ENCODE results near the gene SPSB4.
A peak's percentile ranks its signal among the peaks of the same experiment; 100 is the strongest.
"Not testable (repeated sequence)": the region's sequence is repeated elsewhere in the genome, so short reads cannot be mapped to it uniquely, and the experiment has no call there.

SPSB4 gene

GRCh38 chr3:141105828-141106628, 54.9 kb downstream of the SPSB4 start:
- peak; percentile 34 for DNase-seq
- no peaks in the 10 kb centered on the region for H3K9me3 Mint-ChIP-seq
- H3K27ac Mint-ChIP-seq = no peak overlapping the region
- no peaks in the 10 kb centered on the region for H3K27me3 Mint-ChIP-seq
- no peaks in the 10 kb centered on the region for H3K36me3 Mint-ChIP-seq (ENCODE audit: low read depth)
- no peaks in the 10 kb centered on the region for H3K4me1 Mint-ChIP-seq (ENCODE audit: low read depth)
- no peak overlapping the region for H3K4me3 Mint-ChIP-seq

- Mint-ChIP-seq H3K36me3 (ENCODE audit: low read depth) (no peaks in the 10 kb centered on the region), H3K27me3 (no peaks in the 10 kb centered on the region)
These were observed 55.7 kb downstream of the SPSB4 start for GRCh38 chr3:141106842-141107241.

GRCh38 chr3:141108039-141108438, 56.9 kb downstream of the SPSB4 start:
- DNase-seq = no peak
- Mint-ChIP-seq H3K9me3 (no peaks in the 10 kb centered on the region), H3K4me1 (ENCODE audit: low read depth) (no peaks in the 10 kb centered on the region), H3K27ac (no peak overlapping the region), H3K27me3 (no peaks in the 10 kb centered on the region), H3K4me3 (no peak overlapping the region), H3K36me3 (ENCODE audit: low read depth) (no peaks in the 10 kb centered on the region)

More at GRCh38 chr3:141106842-141107241, 55.7 kb downstream of the SPSB4 start:
- Mint-ChIP-seq H3K27ac (no peak overlapping the region), H3K9me3 (no peaks in the 10 kb centered on the region), H3K4me3 (no peak overlapping the region), H3K4me1 (ENCODE audit: low read depth) (no peaks in the 10 kb centered on the region)
- no peak for DNase-seq

GRCh38 chr3:141109751-141110150, 58.6 kb downstream of the SPSB4 start:
- no peaks in the 10 kb centered on the region for H3K27me3 Mint-ChIP-seq
- no peaks in the 10 kb centered on the region for H3K4me1 Mint-ChIP-seq (ENCODE audit: low read depth)
- no peak overlapping the region for H3K4me3 Mint-ChIP-seq
- no peaks in the 10 kb centered on the region for H3K36me3 Mint-ChIP-seq (ENCODE audit: low read depth)
- no peaks in the 10 kb centered on the region for H3K9me3 Mint-ChIP-seq
- no peak overlapping the region for H3K27ac Mint-ChIP-seq
- DNase-seq = no peak

- H3K27ac Mint-ChIP-seq = no peak overlapping the region
- no peak overlapping the region for H3K4me3 Mint-ChIP-seq
- H3K36me3 Mint-ChIP-seq (ENCODE audit: low read depth) = no peaks in the 10 kb centered on the region
- H3K9me3 Mint-ChIP-seq = no peaks in the 10 kb centered on the region
- no peaks in the 10 kb centered on the region for H3K4me1 Mint-ChIP-seq (ENCODE audit: low read depth)
- no peak for DNase-seq
- no peaks in the 10 kb centered on the region for H3K27me3 Mint-ChIP-seq
These were observed 59.2 kb downstream of the SPSB4 start for GRCh38 chr3:141110322-141110721.

- H3K27ac Mint-ChIP-seq = no peak overlapping the region
- no peaks in the 10 kb centered on the region for H3K9me3 Mint-ChIP-seq
- no peaks in the 10 kb centered on the region for H3K36me3 Mint-ChIP-seq (ENCODE audit: low read depth)
- no peak overlapping the region for H3K4me3 Mint-ChIP-seq
- no peaks in the 10 kb centered on the region for H3K27me3 Mint-ChIP-seq
- no peak for DNase-seq
- H3K4me1 Mint-ChIP-seq (ENCODE audit: low read depth) = no peaks in the 10 kb centered on the region
These were observed 60.4 kb downstream of the SPSB4 start for GRCh38 chr3:141111364-141112155.

DNA sequence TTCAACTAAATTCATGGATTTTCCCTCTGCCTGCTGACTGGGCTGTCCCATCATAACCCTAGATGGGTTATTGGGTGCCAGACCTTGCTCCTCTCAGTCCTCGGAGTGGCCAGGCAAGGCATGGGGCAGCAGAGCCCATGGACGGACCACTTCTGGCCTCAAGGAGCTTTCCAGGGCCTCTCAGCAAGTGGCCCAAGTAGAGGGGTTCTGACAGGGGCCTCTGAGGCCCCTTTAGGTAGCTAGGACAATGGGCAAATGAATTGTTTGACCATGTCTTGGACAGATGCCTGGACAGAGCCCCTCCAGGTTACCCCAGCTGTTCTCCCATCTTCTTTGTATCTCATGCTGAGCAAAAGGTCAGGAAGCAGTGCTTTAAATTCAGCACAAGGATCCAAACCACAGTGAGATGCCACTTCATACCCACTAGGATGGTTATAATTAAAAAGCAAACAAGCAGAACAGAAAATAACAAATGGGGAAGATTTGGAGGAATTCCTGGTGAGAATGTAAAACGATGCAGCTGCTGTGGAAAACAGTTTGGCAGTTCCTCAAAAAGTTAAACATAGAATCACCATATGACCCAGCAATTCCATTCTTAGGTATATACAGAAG, 61.6 kb downstream of the SPSB4 start:
- Mint-ChIP-seq H3K27ac (no peak overlapping the region), H3K9me3 (no peaks in the 10 kb centered on the region), H3K36me3 (ENCODE audit: low read depth) (no peaks in the 10 kb centered on the region), H3K27me3 (no peaks in the 10 kb centered on the region), H3K4me1 (ENCODE audit: low read depth) (no peaks in the 10 kb centered on the region), H3K4me3 (no peak overlapping the region)
- DNase-seq = no peak

- not testable (repeated sequence) for H3K27me3 Mint-ChIP-seq; H3K36me3 Mint-ChIP-seq (ENCODE audit: low read depth); H3K27ac Mint-ChIP-seq; DNase-seq; H3K4me1 Mint-ChIP-seq (ENCODE audit: low read depth); H3K4me3 Mint-ChIP-seq; H3K9me3 Mint-ChIP-seq
These were observed 62.5 kb downstream of the SPSB4 start for GRCh38 chr3:141113680-141114079.

DNA sequence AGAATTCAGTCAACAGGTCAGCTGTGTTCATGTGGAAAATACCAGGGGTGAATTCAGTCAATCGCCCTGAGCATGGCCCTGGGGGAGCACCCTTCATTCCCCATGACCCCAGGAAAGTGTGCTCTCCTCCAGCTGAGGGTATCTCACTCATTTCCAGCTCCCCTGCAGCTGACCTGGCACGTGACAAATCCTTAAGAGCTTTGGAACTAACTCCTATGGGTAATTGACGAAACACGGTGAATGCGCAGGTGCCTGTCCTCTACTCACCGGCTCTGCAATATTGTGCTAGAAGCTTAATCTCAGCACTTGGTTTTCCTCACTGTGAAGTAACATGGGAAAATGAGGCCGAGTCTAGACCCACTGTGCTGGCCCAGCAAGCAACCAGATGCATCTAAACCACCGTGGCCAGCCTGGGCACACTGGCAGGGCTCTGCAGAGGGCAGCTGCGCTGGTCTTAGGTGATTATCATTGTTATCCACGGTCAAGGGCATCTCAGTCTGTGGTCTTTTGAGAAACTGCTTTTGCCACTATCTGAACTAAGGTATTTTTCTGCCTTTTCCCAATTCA, 63.1 kb downstream of the SPSB4 start:
- Mint-ChIP-seq H3K36me3 (ENCODE audit: low read depth) (no peaks in the 10 kb centered on the region), H3K9me3 (no peaks in the 10 kb centered on the region)

DNA sequence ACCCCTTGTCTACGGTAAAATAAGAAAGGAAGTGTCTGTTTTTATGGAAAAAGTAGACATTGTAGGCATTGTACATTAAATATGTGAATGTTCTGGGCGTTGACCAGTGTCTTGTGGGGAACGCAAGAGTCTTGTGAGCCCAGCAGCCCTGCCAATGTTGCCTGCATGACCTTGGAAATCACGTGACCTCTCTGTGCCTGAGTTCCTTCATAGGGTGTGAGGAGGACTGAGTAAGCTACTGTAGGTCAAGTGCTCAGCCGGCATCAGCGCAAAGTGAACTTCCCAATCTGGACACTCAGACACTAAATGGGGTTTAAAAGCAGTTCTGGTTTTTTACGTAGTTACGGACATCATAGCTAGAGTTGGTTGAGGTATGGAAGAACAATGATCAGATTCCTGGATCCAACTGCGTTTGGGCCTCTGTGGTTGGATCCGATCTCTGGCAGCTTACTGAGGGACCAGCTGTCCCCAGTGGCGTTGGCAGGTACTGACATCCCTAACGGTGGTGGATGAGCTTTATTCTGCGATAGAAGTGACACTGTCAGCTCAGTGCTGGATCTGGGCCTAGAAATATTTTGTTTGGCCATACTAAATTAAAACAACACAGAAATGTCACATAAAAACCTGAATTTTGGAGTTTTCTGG, 63.8 kb downstream of the SPSB4 start:
- H3K4me1 Mint-ChIP-seq (ENCODE audit: low read depth) = no peaks in the 10 kb centered on the region
- H3K36me3 Mint-ChIP-seq (ENCODE audit: low read depth) = no peaks in the 10 kb centered on the region
- DNase-seq = no peak
- H3K9me3 Mint-ChIP-seq = no peaks in the 10 kb centered on the region
- H3K27ac Mint-ChIP-seq = no peak overlapping the region
- H3K27me3 Mint-ChIP-seq = no peaks in the 10 kb centered on the region
- H3K4me3 Mint-ChIP-seq = no peak overlapping the region

More for the DNA sequence above, 63.1 kb downstream of the SPSB4 start:
- Mint-ChIP-seq H3K27ac (no peak overlapping the region), H3K4me1 (ENCODE audit: low read depth) (no peaks in the 10 kb centered on the region), H3K4me3 (no peak overlapping the region), H3K27me3 (no peaks in the 10 kb centered on the region)
- DNase-seq = no peak

GRCh38 chr3:141115789-141116541, 64.8 kb downstream of the SPSB4 start:
- H3K27ac Mint-ChIP-seq = no peak overlapping the region
- no peaks in the 10 kb centered on the region for H3K4me1 Mint-ChIP-seq (ENCODE audit: low read depth)
- no peaks in the 10 kb centered on the region for H3K9me3 Mint-ChIP-seq
- no peak for DNase-seq
- H3K27me3 Mint-ChIP-seq = peaks cover 3% of the 10 kb centered on the region
- H3K4me3 Mint-ChIP-seq = no peak overlapping the region
- no peaks in the 10 kb centered on the region for H3K36me3 Mint-ChIP-seq (ENCODE audit: low read depth)

DNA sequence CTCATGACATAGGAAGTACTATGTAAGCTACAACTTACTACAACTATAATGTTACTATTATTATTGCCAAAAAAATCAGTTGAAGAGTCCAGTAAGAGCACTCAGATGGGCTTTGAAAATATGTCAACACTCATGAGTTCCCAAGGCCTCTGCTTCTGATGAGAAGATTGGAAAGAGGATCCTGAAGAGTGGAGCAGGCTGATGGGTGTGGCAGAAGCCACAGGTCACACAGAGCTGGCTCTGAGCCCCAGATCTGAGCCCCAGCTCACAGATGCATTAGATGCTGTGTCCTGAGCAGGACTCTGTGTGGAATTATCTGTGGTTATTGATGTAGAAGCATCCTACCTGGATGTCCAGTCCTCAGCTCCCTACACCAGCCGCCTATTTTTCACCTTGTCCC, 65.6 kb downstream of the SPSB4 start:
- no peaks in the 10 kb centered on the region for H3K4me1 Mint-ChIP-seq (ENCODE audit: low read depth)
- H3K27me3 Mint-ChIP-seq = peaks cover 3% of the 10 kb centered on the region
- H3K36me3 Mint-ChIP-seq (ENCODE audit: low read depth) = no peaks in the 10 kb centered on the region
- DNase-seq = no peak
- no peak overlapping the region for H3K4me3 Mint-ChIP-seq
- no peak overlapping the region for H3K27ac Mint-ChIP-seq
- no peaks in the 10 kb centered on the region for H3K9me3 Mint-ChIP-seq

DNA sequence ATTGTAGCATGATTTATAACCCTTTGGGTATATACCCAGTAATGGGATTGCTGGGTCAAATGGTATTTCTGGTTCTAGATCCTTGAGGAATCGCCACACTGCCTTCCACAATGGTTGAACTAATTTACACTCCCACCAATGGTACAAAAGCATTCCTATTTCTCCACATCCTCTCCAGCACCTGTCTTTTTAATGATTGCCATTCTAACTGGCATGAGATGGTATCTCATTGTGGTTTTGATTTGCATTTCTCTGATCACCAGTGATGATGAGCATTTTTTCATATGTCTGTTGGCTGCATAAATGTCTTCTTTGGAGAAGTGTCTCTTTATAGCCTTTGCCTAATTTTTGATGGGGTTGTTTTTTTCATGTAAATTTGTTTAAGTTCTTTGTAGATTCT, 66.8 kb downstream of the SPSB4 start:
- not testable (repeated sequence) for H3K9me3 Mint-ChIP-seq; H3K36me3 Mint-ChIP-seq (ENCODE audit: low read depth); H3K4me3 Mint-ChIP-seq; DNase-seq; H3K27ac Mint-ChIP-seq; H3K4me1 Mint-ChIP-seq (ENCODE audit: low read depth); H3K27me3 Mint-ChIP-seq
